Calu3 (cell line): ENCODE measurements around the gene BGLAP. TPM values are rescaled to one million over a fixed set of nuclear protein-coding genes. Genes with fewer than 3 reads are reported as not detected.
A peak's percentile ranks its signal among the peaks of the same experiment; 100 is the strongest.

ENCODE experiments used
- BruUV-seq: library from RNA; stranded (reverse); fragments of 400-500 nt; replicated peaks from 2 replicates; lab custom pipeline; 2021; lab: Mats Ljungman, UMichigan
- CTCF ChIA-PET: fragments of 300-600 bp; sonication (Branson Sonifier 250); formaldehyde crosslinking; loops from one replicate; lab custom pipeline; 2022; ENCODE audit warnings: antibody characterized with exemption; lab: Charles Lee
- DNase-seq: peaks from one replicate; pipeline ENCODE4 v3.0.0; 2022
- H3K27ac Mint-ChIP-seq: one replicate; pipeline ENCODE4 v1.8.0; 2022; ENCODE audit warnings: mixed read lengths; ENCODE audit not compliant: unreplicated experiment
- H3K27me3 Mint-ChIP-seq: one replicate; pipeline ENCODE4 v1.8.0; 2022; ENCODE audit warnings: mixed read lengths; ENCODE audit not compliant: unreplicated experiment
- H3K36me3 Mint-ChIP-seq: one replicate; pipeline ENCODE4 v1.8.0; 2022; ENCODE audit warnings: mild to moderate bottlenecking, moderate library complexity, mixed read lengths; ENCODE audit not compliant: insufficient read depth, unreplicated experiment
- H3K4me1 Mint-ChIP-seq: one replicate; pipeline ENCODE4 v1.8.0; 2022; ENCODE audit warnings: mild to moderate bottlenecking, low read depth, mixed read lengths; ENCODE audit not compliant: unreplicated experiment
- H3K4me3 Mint-ChIP-seq: one replicate; pipeline ENCODE4 v1.8.0; 2022; ENCODE audit warnings: mild to moderate bottlenecking, low read depth, moderate library complexity, mixed read lengths; ENCODE audit not compliant: unreplicated experiment
- H3K9me3 Mint-ChIP-seq: one replicate; pipeline ENCODE4 v1.8.0; 2022; ENCODE audit warnings: low read depth, mixed read lengths; ENCODE audit not compliant: unreplicated experiment
- CTCF ChIP-seq: fragments of 200-600 bp; IDR thresholded peaks from one replicate; pipeline ENCODE4 v1.8.0; 2022; ENCODE audit warnings: antibody characterized with exemption; ENCODE audit not compliant: unreplicated experiment
- intact Hi-C: fragments of 100-400 bp; cut with micrococcal nuclease; formaldehyde crosslinking; loops from one replicate; pipeline ENCODE4 v1.10.0; 2022; ENCODE audit not compliant: unreplicated experiment
- total RNA-seq: library from RNA; stranded (reverse); gene quantifications from 2 replicates; pipeline ENCODE4 v1.2.3, GENCODE V29; 2022

BGLAP gene
- total RNA-seq, 1 experiment from 2014 or later, result 2.6 TPM

- intact Hi-C loops, result no loop called here
- BruUV-seq, result no TSS peak
- no peak for TF ChIP-seq CTCF
- H3K36me3 Mint-ChIP-seq, result peaks cover 54% of the 10 kb centered on the region
- H3K27ac Mint-ChIP-seq, result peak within 1 kb of the TSS; percentile 46
- H3K9me3 Mint-ChIP-seq, result no peaks in the 10 kb centered on the region
- CTCF ChIA-PET, result interaction anchor here (0.7 to 0.9 kb wide), 3 partner anchors 17 to 1702 kb away, joined by 3 to 9 read pairs (median 5); no protein-coding TSS in a partner anchor
- peak; percentile 31 for DNase-seq
- no peaks in the 10 kb centered on the region for H3K4me1 Mint-ChIP-seq
- no peak within 1 kb of the TSS for H3K4me3 Mint-ChIP-seq
- peaks cover 23% of the 10 kb centered on the region for H3K27me3 Mint-ChIP-seq
Measured at GRCh38 chr1:156247460-156248322, 5.7 kb downstream of the BGLAP start, which contains the start of gene PAQR6. PAQR6 (minus strand) TSS chr1:156248056; CDS start chr1:156246731, 1,325 bp downstream.

GRCh38 chr1:156248323-156248683 lies 6.3 kb downstream of the BGLAP start:
- no peak for TF ChIP-seq CTCF
- intact Hi-C loops, result no loop called here
- no peak overlapping the region for H3K4me3 Mint-ChIP-seq
- H3K27ac Mint-ChIP-seq, result no peak overlapping the region
- CTCF ChIA-PET, result interaction anchor here (0.7 to 0.9 kb wide), 3 partner anchors 18 to 1701 kb away, joined by 3 to 9 read pairs (median 5); no protein-coding TSS in a partner anchor
- H3K9me3 Mint-ChIP-seq, result no peaks in the 10 kb centered on the region
- H3K27me3 Mint-ChIP-seq, result peaks cover 23% of the 10 kb centered on the region
- peaks cover 48% of the 10 kb centered on the region for H3K36me3 Mint-ChIP-seq
- DNase-seq, result no peak
- no peaks in the 10 kb centered on the region for H3K4me1 Mint-ChIP-seq
- BruUV-seq, result no TSS peak

GRCh38 chr1:156249593-156249992 lies 7.6 kb downstream of the BGLAP start:
- CTCF ChIA-PET, result no interaction called here
- H3K36me3 Mint-ChIP-seq, result peaks cover 41% of the 10 kb centered on the region
- no peak for DNase-seq
- H3K4me1 Mint-ChIP-seq, result no peaks in the 10 kb centered on the region
- H3K9me3 Mint-ChIP-seq, result no peaks in the 10 kb centered on the region
- no peak for TF ChIP-seq CTCF
- no peak overlapping the region for H3K4me3 Mint-ChIP-seq
- intact Hi-C loops, result no loop called here
- BruUV-seq, result no TSS peak
- H3K27ac Mint-ChIP-seq, result no peak overlapping the region
- H3K27me3 Mint-ChIP-seq, result peaks cover 22% of the 10 kb centered on the region

GRCh38 chr1:156251527-156251926 lies 9.5 kb downstream of the BGLAP start:
- H3K4me1 Mint-ChIP-seq, result no peaks in the 10 kb centered on the region
- TF ChIP-seq CTCF, result no peak
- intact Hi-C loops, result no loop called here
- H3K27me3 Mint-ChIP-seq, result peaks cover 2% of the 10 kb centered on the region
- no peaks in the 10 kb centered on the region for H3K9me3 Mint-ChIP-seq
- H3K27ac Mint-ChIP-seq, result no peak overlapping the region
- no peak for DNase-seq
- peaks cover 39% of the 10 kb centered on the region for H3K36me3 Mint-ChIP-seq
- no peak overlapping the region for H3K4me3 Mint-ChIP-seq
- BruUV-seq, result no TSS peak
- CTCF ChIA-PET, result interaction anchor here (0.6 kb wide), 1 partner anchor 855 kb away, joined by 4 read pairs; no protein-coding TSS in a partner anchor
